GM13977 (cell line): ENCODE results near the gene ZMYND8.
"Not testable (repeated sequence)": the region's sequence is repeated elsewhere in the genome, so short reads cannot be mapped to it uniquely, and the experiment has no call there.

Experiments
- DNase-seq: peaks from one replicate; pipeline ENCODE4 v3.0.0; 2012; ENCODE audit warnings: low spot score
- CTCF ChIP-seq: IDR thresholded peaks from 2 replicates; pipeline ENCODE4 v1.5.1; 2012; ENCODE audit warnings: mild to moderate bottlenecking, control low read depth; ENCODE audit not compliant: insufficient read depth; ENCODE audit errors: extremely low read depth, missing control alignments
- in situ Hi-C: fragments of 300-500 bp; cut with MboI; formaldehyde crosslinking; loops from one replicate; pipeline ENCODE4 v1.12.0; 2022; ENCODE audit warnings: low sequenced_read_pairs, low pct_unique_long_range_greater_than_20kb, mixed read lengths, inconsistent platforms; ENCODE audit not compliant: unreplicated experiment

The ZMYND8 gene

GRCh38 chr20:47309394-47309793 lies 47.1 kb downstream of the ZMYND8 start:
- DNase-seq, result no peak
- in situ Hi-C loops, result no loop called here
- no peak for TF ChIP-seq CTCF

GRCh38 chr20:47307569-47307968 lies 48.9 kb downstream of the ZMYND8 start:
- in situ Hi-C loops, DNase-seq: not testable (repeated sequence)

GRCh38 chr20:47306755-47307370 lies 49.6 kb downstream of the ZMYND8 start:
- no peak for DNase-seq
- in situ Hi-C loops, result no loop called here
- TF ChIP-seq CTCF, result no peak

- in situ Hi-C loops, result no loop called here
- no peak for TF ChIP-seq CTCF
- DNase-seq, result no peak
These were observed 50.4 kb downstream of the ZMYND8 start for GRCh38 chr20:47306095-47306494.

GRCh38 chr20:47305667-47306066 lies 50.8 kb downstream of the ZMYND8 start:
- in situ Hi-C loops, result no loop called here
- DNase-seq, result no peak

GRCh38 chr20:47304287-47304686 lies 52.2 kb downstream of the ZMYND8 start:
- DNase-seq, result no peak
- in situ Hi-C loops, result no loop called here
- no peak for TF ChIP-seq CTCF

More at GRCh38 chr20:47305667-47306066, 50.8 kb downstream of the ZMYND8 start:
- no peak for TF ChIP-seq CTCF

- DNase-seq, result no peak
- no peak for TF ChIP-seq CTCF
- in situ Hi-C loops, result no loop called here
These were observed 52.8 kb downstream of the ZMYND8 start for GRCh38 chr20:47303736-47304135.
